SK-N-SH treated with all-trans-retinoic acid at 6 μM for 48 hours (cell line): ENCODE measurements around the gene STIP1.

Experiments used
- ATAC-seq: fragments of 200-7000 bp; cut with Tn5 transposase; 3 replicates; pipeline ENCODE4 v1.9.1; 2020; ENCODE audit warnings: mild to moderate bottlenecking, moderate library complexity
- BACH2 ChIP-seq: fragments of 250-450 bp; sonication (Bioruptor Pico); IDR thresholded peaks from 2 replicates; pipeline ENCODE4 v1.9.0; 2021; ENCODE audit warnings: mild to moderate bottlenecking, borderline replicate concordance
- CREB5 ChIP-seq: fragments of 250-450 bp; sonication (Bioruptor Pico); IDR thresholded peaks from 2 replicates; pipeline ENCODE4 v1.5.1; 2020; ENCODE audit warnings: low read depth, mild to moderate bottlenecking, moderate library complexity
- CSDC2 ChIP-seq: fragments of 250-450 bp; sonication (Bioruptor Pico); IDR thresholded peaks from 2 replicates; pipeline ENCODE4 v1.5.0; 2020; ENCODE audit warnings: mild to moderate bottlenecking, moderate library complexity
- CSRNP3 ChIP-seq: fragments of 250-450 bp; sonication (Bioruptor Pico); IDR thresholded peaks from 2 replicates; pipeline ENCODE4 v1.5.1; 2021; ENCODE audit warnings: mild to moderate bottlenecking, moderate library complexity
- ESRRG ChIP-seq: fragments of 250-450 bp; sonication (Bioruptor Pico); IDR thresholded peaks from 2 replicates; pipeline ENCODE4 v1.6.1; 2021; ENCODE audit warnings: mild to moderate bottlenecking
- GLIS3 ChIP-seq: fragments of 250-450 bp; sonication (Bioruptor Pico); IDR thresholded peaks from 2 replicates; pipeline ENCODE4 v1.5.0; 2020; ENCODE audit warnings: mild to moderate bottlenecking, moderate library complexity
- ISL1 ChIP-seq: fragments of 250-450 bp; sonication (Bioruptor Pico); IDR thresholded peaks from 2 replicates; pipeline ENCODE4 v2.1.2; 2022; ENCODE audit warnings: mild to moderate bottlenecking, moderate library complexity
- OSR1 ChIP-seq: fragments of 250-450 bp; sonication (Bioruptor Pico); IDR thresholded peaks from 2 replicates; pipeline ENCODE4 v1.8.0; 2022; ENCODE audit warnings: moderate library complexity, mild to moderate bottlenecking, inconsistent platforms
- PATZ1 ChIP-seq: fragments of 250-450 bp; sonication (Bioruptor Pico); IDR thresholded peaks from 2 replicates; pipeline ENCODE4 v1.8.0; 2020; ENCODE audit warnings: mild to moderate bottlenecking, moderate library complexity, borderline replicate concordance
- PPARA ChIP-seq: fragments of 250-450 bp; sonication (Bioruptor Pico); IDR thresholded peaks from 2 replicates; pipeline ENCODE4 v1.5.0; 2020; ENCODE audit warnings: mild to moderate bottlenecking, borderline replicate concordance
- RARB ChIP-seq: fragments of 250-450 bp; sonication (Bioruptor Pico); IDR thresholded peaks from 2 replicates; pipeline ENCODE4 v1.8.0; 2021; ENCODE audit warnings: mild to moderate bottlenecking, moderate library complexity
- SNAI2 ChIP-seq: fragments of 250-450 bp; sonication (Bioruptor Pico); IDR thresholded peaks from 2 replicates; pipeline ENCODE4 v1.5.0; 2020; ENCODE audit warnings: mild to moderate bottlenecking, moderate library complexity
- TCF4 ChIP-seq: fragments of 250-450 bp; sonication (Bioruptor Pico); IDR thresholded peaks from 2 replicates; pipeline ENCODE4 v1.8.0; 2021; ENCODE audit warnings: mild to moderate bottlenecking, moderate library complexity, borderline replicate concordance
- TOX ChIP-seq: fragments of 250-450 bp; sonication (Bioruptor Pico); IDR thresholded peaks from 2 replicates; pipeline ENCODE4 v1.8.0; 2021; ENCODE audit warnings: mild to moderate bottlenecking, moderate library complexity, borderline replicate concordance
- TSHZ2 ChIP-seq: fragments of 250-450 bp; sonication (Bioruptor Pico); IDR thresholded peaks from 2 replicates; pipeline ENCODE4 v1.5.0; 2020; ENCODE audit warnings: mild to moderate bottlenecking, moderate library complexity
- ZC3H10 ChIP-seq: fragments of 250-450 bp; sonication (Bioruptor Pico); IDR thresholded peaks from 2 replicates; pipeline ENCODE4 v1.5.1; 2021; ENCODE audit warnings: mild to moderate bottlenecking, moderate library complexity
- ZFP3 ChIP-seq: fragments of 250-450 bp; sonication (Bioruptor Pico); IDR thresholded peaks from 2 replicates; pipeline ENCODE4 v1.5.0; 2020; ENCODE audit warnings: mild to moderate bottlenecking, moderate library complexity
- ZFP30 ChIP-seq: fragments of 450-650 bp; formaldehyde crosslinking; IDR thresholded peaks from 2 replicates; pipeline ENCODE4 v1.5.0; 2022; ENCODE audit warnings: mild to moderate bottlenecking, moderate library complexity
- ZNF565 ChIP-seq: fragments of 450-650 bp; formaldehyde crosslinking; conservative IDR thresholded peaks from 2 replicates; pipeline ENCODE4 v1.5.0; 2020; ENCODE audit warnings: low read depth, mild to moderate bottlenecking, moderate library complexity
- ZNF70 ChIP-seq: fragments of 450-650 bp; formaldehyde crosslinking; IDR thresholded peaks from 2 replicates; pipeline ENCODE4 v1.5.0; 2020; ENCODE audit warnings: mild to moderate bottlenecking, moderate library complexity
- ZNF8 ChIP-seq: fragments of 450-650 bp; formaldehyde crosslinking; IDR thresholded peaks from 2 replicates; pipeline ENCODE4 v1.5.0; 2020; ENCODE audit warnings: mild to moderate bottlenecking, moderate library complexity

Gene STIP1

GRCh38 chr11:64211181-64211872 lies 25.4 kb downstream of the STIP1 start:
- no peak for ATAC-seq
- TF ChIP-seq BACH2 (CRISPR knock-in tag) (no peak), CSRNP3 (no peak), ESRRG (no peak), ZNF565 (CRISPR knock-in tag) (no peak), OSR1 (CRISPR knock-in tag) (no peak), ZNF8 (CRISPR knock-in tag) (no peak), ZFP30 (no peak), CSDC2 (CRISPR knock-in tag) (no peak)

- ATAC-seq = no peak
- TF ChIP-seq ZNF8 (CRISPR knock-in tag) (no peak), CREB5 (no peak), TSHZ2 (CRISPR knock-in tag) (no peak), ESRRG (no peak), CSRNP3 (no peak), CSDC2 (CRISPR knock-in tag) (no peak), ZNF565 (CRISPR knock-in tag) (no peak), PPARA (CRISPR knock-in tag) (no peak), ZFP3 (CRISPR knock-in tag) (no peak), SNAI2 (CRISPR knock-in tag) (no peak), RARB (CRISPR knock-in tag) (no peak), TCF4 (CRISPR knock-in tag) (no peak), ZC3H10 (CRISPR knock-in tag) (no peak)
Observed at GRCh38 chr11:64216879-64217278, 30.9 kb downstream of the STIP1 start.

- TF ChIP-seq ZC3H10 (CRISPR knock-in tag) = no peak
- ATAC-seq = peak; percentile 19; the same call in 2 of the 3 replicates
Observed at GRCh38 chr11:64218628-64219353, 32.8 kb downstream of the STIP1 start.

- no peak; the same call in 2 of the 3 replicates for ATAC-seq
- TF ChIP-seq ZNF565 (CRISPR knock-in tag) (no peak), ISL1 (CRISPR knock-in tag) (no peak), RARB (CRISPR knock-in tag) (no peak), ZFP3 (CRISPR knock-in tag) (no peak), ZNF70 (no peak), ESRRG (no peak), TSHZ2 (CRISPR knock-in tag) (no peak), ZFP30 (no peak), SNAI2 (CRISPR knock-in tag) (no peak), TCF4 (CRISPR knock-in tag) (no peak), CREB5 (no peak), GLIS3 (CRISPR knock-in tag) (no peak), TOX (CRISPR knock-in tag) (no peak), PATZ1 (CRISPR knock-in tag) (no peak)
Observed at GRCh38 chr11:64219354-64219684, 33.3 kb downstream of the STIP1 start.
